Ammon's horn (tissue), 1 donor: ENCODE data around the gene IL1RN.

Experiments used
- DNase-seq: peaks from one replicate; pipeline ENCODE4 v3.0.0-alpha.2; 2016; ENCODE audit warnings: low spot score

IL1RN gene

GRCh38 chr2:113127646-113128570, 510 bp downstream of the IL1RN start:
- DNase-seq, result no peak

DNA sequence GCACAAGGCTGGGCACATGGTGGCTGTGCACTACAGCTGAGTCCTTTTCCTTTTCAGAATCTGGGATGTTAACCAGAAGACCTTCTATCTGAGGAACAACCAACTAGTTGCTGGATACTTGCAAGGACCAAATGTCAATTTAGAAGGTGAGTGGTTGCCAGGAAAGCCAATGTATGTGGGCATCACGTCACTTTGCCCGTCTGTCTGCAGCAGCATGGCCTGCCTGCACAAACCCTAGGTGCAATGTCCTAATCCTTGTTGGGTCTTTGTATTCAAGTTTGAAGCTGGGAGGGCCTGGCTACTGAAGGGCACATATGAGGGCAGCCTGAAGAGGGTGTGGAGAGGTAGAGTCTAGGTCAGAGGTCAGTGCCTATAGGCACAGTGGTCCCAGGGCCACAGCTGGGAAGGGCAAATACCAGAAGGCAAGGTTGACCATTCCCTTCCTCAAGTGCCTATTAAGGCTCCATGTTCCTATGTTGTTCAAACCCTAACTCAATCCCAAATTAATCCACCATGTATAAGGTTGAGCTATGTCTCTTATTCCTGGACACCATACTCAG, 2.2 kb downstream of the IL1RN start:
- no peak for DNase-seq

DNA sequence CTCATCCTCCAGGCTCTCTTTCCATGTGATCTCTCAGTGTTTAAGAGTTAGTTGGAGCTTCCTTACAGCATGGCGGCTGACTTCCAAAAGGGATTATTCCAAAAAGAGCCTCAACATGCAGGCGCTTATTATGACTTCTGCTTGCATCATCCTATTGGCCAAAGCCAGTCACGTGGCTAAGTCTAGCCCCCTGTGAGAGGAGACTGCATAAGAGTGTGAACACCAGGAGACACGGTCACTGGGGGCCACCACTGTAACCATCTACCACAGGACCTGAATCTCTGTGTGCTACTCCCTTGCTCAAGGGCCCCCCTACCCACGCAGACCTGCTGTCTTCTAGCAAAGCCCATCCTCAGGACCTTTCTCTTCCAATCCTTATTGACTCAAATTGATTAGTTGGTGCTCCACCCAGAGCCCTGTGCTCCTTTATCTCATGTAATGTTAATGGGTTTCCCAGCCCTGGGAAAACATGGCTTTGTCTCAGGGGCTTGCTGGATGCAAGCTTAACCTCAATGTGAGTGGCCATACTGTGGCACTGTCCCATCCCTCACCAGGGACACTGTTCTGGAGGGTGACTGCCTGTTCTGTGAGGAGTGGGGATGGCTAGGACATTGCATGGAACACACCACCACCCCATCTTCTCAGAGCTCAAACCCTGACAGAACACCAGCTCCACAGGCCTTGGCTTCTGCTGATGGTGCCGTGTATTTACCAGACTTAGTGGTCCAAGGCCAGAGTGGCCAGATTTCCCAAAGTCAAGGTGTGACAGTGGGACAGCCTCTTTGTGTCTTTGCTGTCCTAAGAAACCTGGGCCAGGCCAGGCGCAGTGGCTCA, 4.2 kb downstream of the IL1RN start:
- no peak for DNase-seq

DNA sequence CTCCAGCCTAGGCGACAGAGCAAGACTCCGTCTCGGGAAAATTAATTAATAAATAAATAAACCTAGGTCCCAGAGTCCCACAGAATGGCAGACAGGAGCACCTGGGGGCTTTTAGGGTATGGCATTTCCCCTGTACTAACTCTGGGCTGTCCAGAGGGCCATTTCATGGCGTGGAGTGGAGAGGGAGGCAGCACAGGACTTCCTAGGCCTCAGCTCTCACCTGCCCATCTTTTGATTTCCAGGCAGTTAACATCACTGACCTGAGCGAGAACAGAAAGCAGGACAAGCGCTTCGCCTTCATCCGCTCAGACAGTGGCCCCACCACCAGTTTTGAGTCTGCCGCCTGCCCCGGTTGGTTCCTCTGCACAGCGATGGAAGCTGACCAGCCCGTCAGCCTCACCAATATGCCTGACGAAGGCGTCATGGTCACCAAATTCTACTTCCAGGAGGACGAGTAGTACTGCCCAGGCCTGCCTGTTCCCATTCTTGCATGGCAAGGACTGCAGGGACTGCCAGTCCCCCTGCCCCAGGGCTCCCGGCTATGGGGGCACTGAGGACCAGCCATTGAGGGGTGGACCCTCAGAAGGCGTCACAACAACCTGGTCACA, 5.1 kb downstream of the IL1RN start:
- no peak for DNase-seq

DNA sequence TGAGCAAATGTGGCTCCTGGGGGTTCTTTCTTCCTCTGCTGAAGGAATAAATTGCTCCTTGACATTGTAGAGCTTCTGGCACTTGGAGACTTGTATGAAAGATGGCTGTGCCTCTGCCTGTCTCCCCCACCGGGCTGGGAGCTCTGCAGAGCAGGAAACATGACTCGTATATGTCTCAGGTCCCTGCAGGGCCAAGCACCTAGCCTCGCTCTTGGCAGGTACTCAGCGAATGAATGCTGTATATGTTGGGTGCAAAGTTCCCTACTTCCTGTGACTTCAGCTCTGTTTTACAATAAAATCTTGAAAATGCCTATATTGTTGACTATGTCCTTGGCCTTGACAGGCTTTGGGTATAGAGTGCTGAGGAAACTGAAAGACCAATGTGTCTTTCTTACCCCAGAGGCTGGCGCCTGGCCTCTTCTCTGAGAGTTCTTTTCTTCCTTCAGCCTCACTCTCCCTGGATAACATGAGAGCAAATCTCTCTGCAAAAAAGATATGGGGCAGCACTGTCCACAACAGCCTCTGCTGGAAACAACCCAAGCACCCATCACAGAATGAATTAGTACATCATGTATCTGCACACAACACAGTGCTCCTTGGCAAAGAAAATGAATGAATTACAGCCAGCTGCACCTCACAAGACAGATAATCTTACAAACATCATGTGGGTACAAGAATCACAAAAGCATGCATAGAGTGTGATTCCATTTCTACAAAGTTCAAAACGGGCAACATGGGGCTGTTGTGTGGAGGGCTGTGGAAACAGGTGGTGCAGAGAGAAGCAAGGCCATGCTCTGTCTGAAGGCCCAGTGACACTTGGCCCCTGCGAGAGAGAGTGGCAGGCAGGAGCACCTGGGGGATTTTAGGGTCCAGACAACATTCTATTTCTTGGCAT, 6.6 kb downstream of the IL1RN start:
- no peak for DNase-seq

DNA sequence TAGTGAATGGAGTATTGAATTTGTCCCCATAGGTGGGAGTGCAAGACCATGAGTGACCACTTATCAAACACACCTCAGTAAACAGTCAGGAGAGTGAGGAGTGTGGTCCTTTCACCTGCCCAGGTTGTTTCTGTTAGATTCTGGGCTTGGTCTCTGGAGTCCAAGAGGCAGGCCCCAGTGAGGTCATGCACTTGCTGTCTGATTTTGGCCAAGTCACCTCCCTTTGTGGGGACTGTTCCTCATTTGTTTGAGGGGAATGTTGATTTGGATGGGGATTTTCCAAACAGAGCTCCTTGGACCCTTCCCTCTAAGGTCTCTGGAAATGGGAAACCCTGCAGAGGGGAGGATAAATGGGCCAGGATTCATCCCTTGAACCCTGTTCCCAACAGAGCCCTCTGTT, 7.3 kb downstream of the IL1RN start:
- DNase-seq, result no peak

DNA sequence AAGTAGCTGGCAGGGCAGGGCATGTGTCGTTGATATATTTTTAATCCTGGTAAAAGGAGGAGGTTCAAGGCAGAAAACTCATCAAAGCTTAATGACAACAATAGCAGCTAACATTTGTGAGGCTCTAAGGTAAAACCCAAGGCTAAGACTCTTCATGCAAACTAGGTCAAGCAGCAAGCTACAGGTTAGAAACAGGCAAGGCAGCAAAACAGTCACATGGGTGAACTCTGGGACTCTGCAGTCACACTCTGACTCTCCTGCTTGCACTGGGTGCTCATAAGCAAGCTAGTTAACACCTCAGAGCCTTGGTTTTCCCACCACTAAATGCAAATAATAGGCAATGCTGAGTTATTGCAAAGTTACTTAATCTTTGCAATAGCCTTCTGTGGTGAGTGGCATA, 7.9 kb downstream of the IL1RN start:
- DNase-seq, result no peak

DNA sequence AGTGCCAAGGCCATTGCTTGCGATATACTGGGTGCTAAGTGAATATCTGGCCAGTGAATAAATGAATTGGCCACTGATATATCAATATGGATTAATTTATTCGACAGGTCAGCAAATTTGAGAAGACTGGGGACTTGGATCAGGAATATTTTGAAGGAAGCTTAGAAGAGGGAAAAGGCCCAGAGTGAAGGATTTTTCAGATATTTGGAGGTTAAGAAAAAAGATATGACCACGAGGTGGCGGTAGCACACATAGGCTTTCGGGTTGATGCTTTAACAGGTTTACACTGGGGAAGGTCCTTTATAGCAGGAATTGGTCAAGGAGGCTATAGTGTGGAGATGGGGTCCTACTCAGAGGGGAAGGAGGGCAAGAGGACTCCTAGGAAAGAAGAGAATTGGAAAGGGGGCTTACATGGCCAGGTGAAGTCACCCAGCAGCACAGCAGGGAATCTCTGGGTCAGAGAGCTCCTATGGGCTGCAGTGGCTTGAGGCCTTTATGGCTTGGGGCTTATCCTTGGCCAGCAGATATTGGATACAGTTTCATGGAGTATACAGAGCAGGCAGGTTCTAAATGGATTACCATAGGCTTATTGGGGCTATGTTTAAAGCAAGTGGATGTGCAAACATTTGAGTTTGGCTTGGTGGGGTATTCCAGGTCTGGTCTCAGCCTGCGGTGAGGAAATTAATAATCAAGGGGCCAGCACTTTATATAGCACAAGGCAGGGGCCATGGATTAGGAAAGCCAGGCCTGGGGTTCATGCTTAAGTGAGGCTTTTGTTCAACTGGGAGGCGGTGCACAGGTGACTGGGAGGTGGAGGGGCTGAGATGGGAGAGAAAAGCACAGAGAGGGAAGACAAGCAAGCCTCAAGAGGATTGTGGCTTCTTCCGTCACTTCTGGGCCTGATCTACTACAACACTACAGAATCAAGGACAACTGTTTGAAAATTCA, 9.7 kb downstream of the IL1RN start:
- DNase-seq, result peak; percentile 60

- DNase-seq, result no peak
These were observed 10.4 kb downstream of the IL1RN start for GRCh38 chr2:113137827-113138226.

GRCh38 chr2:113138428-113139322, 11.3 kb downstream of the IL1RN start:
- peak; percentile 70 for DNase-seq

GRCh38 chr2:113141451-113141850, 14.1 kb downstream of the IL1RN start:
- DNase-seq, result no peak

DNA sequence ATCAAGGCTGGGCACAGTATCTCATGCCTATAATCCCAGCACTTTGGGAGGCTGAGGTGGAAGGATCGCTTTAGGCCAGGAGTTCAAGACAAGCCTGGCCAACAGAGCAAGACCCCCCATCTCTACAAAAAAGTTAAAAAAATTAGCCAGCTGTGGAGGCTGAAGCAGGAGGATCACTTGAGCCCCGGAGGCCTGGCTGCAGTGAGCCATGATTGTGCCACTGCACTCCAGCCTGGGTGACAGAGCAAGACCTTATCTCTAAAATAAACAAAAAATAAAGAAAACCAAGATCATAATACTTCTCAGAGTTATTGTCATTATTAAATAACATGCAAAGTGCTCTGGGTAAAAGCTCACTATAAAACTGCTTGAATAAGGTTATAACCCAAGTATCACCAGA, 14.9 kb downstream of the IL1RN start:
- DNase-seq, result no peak

DNA sequence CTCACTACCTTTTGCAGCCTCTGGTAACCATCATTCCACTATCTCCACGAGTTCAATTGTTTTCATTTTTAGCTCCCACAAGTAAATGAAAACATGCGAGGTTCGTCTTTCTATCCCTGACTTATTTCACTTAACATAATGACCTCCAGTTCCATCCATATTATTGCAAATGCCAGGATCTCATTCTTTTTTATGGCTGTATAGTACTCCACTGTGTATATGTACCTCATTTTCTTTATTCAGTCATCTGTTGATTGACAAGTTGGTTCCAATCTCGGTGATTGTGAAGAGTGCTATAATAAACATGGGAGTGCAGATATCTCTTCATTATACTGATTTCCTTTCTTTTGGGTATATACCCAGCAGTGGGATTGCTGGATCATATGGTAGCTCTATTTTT, 16.9 kb downstream of the IL1RN start:
- no peak for DNase-seq

DNA sequence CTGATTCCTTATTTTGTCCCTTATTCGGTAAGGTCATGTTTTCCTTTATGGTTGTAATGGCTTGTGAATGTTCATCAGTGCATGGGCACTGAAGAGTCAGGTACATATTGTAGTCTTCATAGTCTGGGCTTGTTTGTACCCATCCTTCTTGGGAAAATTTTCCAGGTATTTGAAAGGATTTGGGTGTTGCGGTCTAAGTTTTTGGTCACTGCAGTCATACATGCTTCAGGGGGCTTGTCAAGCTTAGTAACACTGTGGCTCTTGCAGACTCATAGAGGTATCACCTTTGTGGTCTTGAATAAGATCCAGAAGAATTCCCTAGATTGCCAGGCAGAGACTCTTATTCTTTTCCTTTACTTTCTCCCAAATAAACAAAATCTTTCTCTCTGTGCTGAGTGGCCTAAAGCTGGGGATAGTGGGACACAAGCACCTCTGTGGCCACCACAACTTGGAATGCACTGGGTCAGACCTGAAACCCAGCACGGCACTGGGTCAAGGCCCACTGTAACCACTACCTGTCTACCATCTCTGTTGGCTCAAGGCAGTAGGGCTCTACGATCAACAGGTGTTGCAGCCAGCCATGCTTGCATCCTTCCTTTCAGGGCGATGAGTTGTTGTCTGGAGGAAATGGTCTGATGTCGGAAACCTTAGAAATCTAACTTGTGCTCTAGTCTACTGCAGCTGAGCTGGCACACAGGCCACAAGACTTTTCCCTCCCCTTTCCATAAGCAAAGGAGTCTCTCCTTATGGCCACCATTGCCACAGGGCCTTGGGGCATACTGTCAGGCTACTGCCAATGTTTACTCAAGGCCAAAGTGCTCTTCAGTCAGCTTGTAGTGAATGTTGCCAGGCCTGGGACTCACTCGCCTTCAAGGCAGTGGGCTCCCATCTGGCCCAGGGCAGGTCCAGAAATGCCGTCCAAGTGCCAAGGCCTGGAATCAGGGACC, 21.5 kb downstream of the IL1RN start:
- DNase-seq, result no peak

GRCh38 chr2:113149553-113150257, 22.3 kb downstream of the IL1RN start:
- DNase-seq, result no peak

- DNase-seq, result no peak
These were observed 22.8 kb downstream of the IL1RN start for GRCh38 chr2:113150258-113150601.

DNA sequence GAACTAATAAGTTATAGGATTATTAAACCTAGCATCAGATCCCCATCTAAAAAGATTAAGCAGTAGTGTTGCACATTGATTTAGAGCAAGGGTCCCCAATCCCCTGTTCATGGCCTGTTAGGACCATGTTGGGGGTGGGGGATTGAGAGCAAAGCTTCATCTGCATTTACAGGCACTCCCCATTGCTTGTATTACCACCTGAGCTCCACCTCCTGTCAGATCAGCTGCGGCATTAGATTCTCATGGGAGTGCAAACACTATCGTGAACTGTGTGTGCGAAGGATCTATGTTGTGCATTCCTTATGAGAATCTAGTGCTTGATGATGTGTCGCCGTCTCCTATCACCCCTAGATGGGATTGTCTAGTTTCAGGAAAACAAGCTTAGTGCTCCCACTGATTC, 27.9 kb downstream of the IL1RN start:
- DNase-seq, result no peak
